Fibroblast of peridontal ligament (primary cell): ENCODE measurements around the gene ZFP30.
"Not testable (repeated sequence)": the region's sequence is repeated elsewhere in the genome, so short reads cannot be mapped to it uniquely, and the experiment has no call there.

Experiments
- DNase-seq: peaks from one replicate; pipeline ENCODE4 v3.0.0-alpha.2; 2010; ENCODE audit errors: extremely low read depth

Gene ZFP30

DNA sequence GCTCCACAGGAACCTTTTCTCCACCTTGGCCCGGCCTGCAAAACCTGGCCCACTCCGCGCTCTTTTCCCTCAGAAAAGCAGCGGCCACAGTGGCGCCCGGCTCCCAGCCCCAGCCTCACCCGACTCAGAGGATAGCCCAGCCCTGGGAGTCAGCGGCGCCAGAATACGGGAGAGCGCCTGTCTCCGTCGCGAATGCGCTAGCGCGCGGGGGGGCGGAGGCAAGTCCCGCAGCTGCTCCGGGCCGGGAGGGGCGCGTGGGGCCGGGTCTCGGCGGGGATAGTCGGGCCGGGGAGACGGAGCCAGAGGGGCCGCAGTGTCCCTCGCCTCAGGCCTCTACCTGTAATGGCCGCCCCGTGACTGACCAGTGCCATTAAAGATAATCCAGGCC is at the start of gene ZFP30:
Gene ZFP30, minus strand, starts transcription at position 165 of the 388 bp plus-strand sequence. CDS start 7,643 bp downstream, outside the sequence.
- peak; percentile 67 for DNase-seq

DNA sequence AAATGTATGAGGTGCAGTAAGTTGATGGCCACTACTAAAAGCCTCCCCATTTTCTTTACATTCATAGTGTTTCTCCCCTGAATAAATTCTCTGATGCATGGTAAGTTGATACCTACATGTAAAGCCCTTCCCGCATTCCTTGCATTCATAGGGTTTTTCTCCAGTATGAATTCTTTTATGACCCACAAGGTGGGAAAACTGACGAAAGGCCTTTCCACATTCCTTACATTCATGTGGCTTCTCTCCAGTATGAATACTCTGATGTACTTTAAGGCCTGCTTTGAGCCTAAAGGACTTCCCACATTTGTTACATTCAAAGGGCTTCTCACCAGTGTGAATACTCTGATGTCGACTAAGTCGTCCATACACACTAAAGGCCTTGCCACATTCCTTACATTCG is 43.8 kb upstream of the ZFP30 start:
- no peak for DNase-seq

DNA sequence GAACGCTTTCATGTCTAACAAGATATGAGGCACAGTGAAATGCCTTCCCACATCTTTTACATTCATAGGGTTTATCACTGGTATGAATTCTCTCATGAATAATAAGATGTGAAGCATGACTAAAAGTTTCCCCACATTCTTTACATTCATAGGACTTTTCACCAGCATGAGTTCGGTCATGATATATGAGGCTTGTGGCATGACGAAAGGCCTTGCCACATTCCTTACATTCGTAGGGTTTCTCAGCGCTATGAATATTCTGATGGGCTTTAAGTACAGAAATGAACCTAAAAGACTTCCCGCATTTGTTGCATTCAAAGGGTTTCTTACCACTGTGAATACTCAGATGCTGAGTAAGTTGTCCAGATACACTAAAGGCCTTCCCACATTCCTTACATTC is 43.0 kb upstream of the ZFP30 start:
- no peak for DNase-seq

DNA sequence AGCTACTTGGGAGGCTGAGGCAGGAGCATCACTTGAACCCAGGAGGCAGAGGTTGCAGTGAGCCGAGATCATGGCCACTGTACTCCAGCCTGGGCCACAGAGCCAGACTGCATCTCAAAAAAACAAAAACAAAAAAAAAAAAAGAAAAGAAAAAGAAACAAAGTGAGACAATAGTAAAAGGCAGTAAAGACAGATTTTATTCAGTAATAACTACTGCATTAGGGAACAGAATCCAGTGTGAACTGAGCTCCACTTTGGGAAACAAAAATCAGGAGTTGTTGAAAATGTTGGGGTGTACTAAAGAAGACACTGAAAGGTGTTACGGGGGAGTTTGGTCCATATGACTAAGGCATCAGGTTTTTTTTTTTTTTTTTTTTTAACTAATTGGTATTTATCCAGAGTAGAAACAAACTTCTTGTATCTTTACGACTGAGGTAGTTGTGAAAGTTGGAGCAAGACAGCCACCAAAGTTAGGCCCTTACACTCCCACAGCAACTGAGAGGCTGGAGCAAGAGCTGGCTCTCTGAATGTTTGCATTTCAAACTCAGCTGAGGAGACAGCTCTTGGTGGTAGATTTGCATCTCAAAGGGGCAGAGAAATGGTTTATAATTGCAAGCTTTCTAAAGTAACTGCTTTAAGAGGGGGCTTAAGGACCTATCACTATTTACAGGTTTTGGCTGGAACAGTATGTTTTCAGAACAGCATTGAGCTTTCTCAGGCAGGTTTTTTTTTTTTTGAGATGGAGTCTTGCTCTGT is 40.1 kb upstream of the ZFP30 start:
- no peak for DNase-seq

GRCh38 chr19:37692956-37693620 is 37.8 kb upstream of the ZFP30 start:
- DNase-seq = no peak

DNA sequence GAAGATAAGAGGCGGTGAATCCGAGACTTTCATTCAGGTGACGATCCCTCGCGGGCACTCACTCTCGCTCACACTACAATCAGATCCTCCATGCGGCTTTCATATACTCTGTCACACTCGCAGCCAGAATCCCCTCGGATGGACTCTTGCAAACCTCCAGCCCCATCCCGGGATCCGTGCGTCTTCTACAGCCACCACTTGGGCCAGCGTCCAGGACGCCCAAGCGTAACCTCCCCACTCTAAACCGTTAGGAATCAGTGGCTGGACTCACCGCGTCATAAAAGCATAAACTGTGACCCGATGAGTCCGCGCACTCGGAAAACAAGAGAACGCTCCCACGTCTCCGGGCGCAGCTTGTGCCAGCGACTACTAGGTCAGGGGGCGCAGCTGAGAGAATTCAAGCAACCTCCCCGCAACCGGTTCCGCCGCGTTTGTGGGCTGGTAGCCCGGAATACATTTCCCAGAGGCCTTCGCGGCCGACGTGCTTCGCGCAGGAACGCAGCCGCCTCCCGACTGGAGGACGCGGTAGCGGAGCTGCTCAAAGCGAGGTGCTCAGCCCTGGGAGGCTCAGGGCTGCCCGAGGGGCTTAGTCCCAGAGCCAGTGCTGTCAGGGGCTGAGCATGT is 36.7 kb upstream of the ZFP30 start:
- peak; percentile 84 for DNase-seq

GRCh38 chr19:37683520-37683919 is 28.3 kb upstream of the ZFP30 start:
- DNase-seq = no peak

- DNase-seq = no peak
Observed at GRCh38 chr19:37669450-37669914, 14.2 kb upstream of the ZFP30 start.

DNA sequence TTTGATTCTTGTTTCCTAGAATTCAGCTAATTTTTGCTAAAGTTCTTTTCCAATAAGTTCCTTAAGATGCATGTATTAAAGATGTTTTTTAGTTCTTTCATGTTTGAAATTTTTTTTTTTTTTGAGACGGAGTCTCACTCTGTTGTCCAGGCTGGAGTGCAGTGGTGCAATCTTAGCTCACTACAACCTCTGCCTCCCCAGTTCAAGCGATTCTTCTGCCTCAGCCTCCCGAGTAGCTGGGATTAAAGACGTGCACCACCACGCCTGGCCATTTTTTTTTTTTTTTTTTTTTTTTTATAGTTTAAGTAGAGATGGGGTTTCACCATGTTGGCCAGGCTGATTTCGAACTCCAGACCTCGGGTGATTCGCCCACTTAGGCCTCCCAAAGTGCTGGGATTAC is 1.9 kb upstream of the ZFP30 start:
- not testable (repeated sequence) for DNase-seq

DNA sequence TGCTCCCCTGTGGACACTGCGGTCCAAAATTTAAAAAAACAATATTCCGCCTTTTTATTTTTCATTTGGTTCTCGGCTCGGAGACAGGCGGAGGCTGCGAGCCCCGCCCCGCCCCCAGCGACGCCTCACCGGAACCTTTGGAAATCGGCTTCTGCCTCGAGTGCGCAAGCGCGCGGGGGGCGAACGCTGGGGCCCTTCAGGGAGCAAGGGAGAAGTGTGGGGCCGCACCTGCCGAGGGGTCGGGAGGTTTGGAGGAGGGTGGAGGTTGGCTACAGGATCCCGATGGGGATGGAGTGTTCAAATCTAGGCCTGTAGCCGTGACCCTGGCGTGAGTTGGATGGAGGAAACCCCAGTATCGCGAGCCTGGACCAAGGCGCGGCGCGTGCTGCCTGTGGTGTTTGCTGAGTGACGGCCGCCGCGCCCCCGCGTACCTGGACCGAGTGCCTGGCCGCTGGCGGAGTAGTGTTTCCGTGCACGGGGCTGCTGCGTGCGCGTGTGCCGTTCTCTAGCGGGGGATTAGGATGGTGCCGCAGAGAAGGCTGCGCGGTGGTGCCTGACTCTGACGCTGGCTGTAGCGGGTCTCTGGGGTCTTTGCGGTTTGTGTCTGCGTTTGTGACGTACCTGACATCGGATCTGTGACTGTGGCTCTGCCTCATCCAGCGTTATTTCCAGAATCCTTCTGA is 565 bp upstream of the ZFP30 start:
- peak; percentile 70 for DNase-seq

DNA sequence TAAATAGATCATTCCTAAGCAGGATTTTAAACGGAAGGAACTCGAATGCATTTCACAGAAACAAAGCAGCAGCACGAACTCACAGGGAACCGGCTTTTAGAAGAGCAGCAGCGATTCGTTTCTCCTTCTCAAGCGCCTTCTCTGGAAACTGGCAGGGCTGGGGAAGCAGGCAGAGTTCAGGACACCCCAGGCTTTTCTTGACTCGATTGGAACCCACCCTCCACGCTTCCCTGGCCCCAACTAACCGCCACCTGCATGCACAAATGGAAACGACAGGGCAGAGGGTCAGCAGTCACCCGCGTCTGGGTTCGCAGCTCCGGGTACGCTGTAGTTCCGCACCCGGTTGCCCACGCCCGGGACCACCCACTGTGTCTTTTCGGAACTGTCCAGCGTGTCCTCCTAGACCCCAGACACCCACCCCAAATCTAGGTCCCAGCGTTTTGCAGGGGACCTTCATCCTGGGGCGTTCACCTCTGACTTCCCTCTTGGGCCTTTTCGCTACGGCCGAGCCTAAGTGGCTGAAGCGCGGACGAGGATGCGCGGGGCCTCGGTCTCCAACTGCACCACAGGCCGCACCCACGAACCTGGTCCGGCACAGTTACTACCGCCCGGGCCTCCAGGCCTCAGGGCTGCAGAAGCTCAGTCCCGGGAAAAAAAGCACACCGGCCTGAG is 500 bp downstream of the ZFP30 start:
- DNase-seq = peak; percentile 41

GRCh38 chr19:37654118-37654517 is 1.1 kb downstream of the ZFP30 start:
- DNase-seq = peak; percentile 20

- no peak for DNase-seq
Observed at GRCh38 chr19:37635076-37636056, 19.9 kb downstream of the ZFP30 start.

DNA sequence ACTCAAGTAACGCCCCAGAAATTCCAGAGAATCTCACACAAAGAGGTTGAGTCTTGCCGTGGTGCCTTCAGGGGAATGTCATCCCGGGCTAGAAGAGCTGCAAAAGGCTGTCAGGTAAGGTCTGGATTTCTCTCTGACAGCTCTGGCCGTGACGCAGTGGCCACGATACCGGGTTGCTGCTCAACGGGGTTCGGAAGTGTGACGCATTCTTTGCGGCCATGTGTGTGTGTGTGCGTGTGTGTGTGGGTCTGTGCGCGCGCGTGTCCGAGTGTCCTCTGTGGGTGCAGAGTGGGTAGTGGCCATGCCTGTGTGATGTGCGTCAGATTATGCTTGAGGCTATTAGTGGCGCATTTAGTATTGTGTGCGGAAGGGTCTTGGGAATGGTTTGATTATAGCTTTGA is 60.3 kb downstream of the ZFP30 start:
- DNase-seq = no peak

DNA sequence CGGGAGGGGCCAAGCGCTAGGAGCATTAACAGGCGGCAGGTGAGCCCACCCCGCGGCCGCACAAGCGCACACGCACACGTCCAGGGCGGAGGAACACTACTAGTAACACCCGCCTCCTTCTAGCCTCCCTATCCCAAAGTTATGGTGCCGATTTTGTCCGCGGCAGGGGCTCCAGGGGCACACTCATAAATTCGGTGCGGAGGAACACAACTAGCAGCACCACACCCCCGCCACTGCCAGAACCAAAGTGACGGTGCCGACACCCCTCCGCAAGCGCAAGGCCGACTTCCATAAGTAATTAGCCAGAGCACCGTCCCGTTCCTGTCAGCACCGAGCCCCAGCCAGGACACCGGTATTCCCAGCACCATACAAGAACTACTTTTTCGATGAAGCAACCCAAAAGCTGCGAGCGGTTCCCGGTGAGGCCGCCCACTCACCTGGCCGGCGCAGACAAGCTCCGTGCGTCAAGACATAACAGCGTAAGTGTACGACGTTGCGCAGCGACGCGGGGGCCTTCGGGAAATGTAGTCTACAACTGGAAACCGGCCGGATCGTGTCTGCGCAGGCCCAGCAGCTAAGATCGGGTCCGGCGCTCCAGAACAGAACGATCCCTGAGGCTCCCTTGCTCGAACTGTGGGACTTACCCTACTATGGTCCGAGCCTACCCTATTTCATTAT is 60.8 kb downstream of the ZFP30 start, which contains the start of the genes ZNF540 and ZNF571:
Gene ZNF540, plus strand, starts transcription at position 573 of the 678 bp plus-strand sequence. CDS start 3,572 bp downstream, outside the sequence.
Gene ZNF571, minus strand, starts transcription at position 489 of the 678 bp plus-strand sequence. CDS start 8,116 bp downstream, outside the sequence.
- DNase-seq = peak; percentile 90

DNA sequence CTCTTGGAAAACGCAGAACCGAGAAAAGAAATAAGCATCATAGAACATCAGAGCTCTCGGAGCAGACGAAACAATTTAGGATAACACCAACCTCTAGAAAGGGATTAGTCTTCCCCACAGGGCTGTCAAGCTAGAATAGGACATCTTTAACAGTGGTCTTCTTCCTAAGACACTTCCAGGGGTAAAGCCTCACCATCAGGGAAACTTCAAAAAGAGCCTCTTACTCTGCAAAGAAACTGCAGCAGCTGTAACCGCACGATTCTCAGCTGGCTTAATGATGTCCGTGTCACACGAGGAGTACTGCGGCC is 61.3 kb downstream of the ZFP30 start:
- no peak for DNase-seq

DNA sequence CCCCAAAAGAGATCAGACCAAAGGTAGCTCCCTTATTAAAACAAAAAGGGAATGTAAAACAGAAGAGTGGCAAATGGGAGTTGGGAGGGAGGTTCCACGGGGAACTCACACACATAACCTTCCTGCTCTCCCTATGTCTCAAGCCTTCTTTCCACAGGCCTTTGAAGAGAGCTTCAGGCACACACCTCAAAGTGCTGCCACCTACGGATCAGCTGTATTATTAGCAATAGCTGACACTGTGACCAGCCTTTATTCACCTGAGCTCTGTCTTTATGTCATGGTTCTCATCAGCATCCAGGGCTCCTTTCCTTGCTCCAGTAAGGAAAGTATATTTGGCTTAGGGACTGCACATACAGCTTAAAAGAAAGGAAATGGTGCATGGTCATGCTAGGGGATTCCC is 71.9 kb downstream of the ZFP30 start:
- DNase-seq = no peak

DNA sequence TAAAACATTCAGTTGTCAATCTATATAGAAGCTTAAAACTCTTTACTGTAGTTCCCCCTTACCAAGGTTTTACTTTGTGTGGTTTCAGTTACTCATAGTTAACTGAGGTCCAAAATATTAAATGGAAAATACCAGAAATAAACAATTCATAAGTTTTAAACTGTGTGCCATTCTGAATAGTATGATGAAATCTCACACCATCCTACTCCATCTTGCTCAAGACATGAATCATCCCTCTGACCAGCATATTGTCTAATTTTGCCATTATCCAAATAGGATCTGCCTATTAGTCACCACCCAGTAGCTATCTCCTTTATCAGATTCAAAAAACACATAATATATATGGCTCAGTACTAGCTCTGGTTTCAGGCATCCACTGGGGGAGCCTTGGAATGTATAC is 83.1 kb downstream of the ZFP30 start:
- DNase-seq = peak; percentile 6

DNA sequence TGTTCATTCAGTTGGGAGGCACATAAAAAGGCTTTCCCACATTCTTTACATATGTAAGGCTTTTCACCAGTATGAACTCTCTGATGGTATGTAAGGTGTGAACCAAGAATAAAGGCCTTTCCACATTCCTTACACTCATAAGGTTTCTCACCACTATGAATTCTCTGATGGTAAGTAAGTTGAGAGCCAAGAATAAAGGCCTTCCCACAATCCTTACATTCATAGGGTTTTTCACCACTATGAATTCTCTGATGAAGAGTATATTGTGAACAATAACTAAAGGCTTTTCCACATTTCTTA is 89.9 kb downstream of the ZFP30 start:
- no peak for DNase-seq
